Brain microvascular endothelial cell (primary cell): Measurements from ENCODE around the gene TM4SF4.

Experiments used
- DNase-seq: peaks from one replicate; pipeline ENCODE4 v3.0.0-alpha.2; 2020
- H3K27ac ChIP-seq: fragments of 250-450 bp; sonication (Bioruptor Pico); 2 replicates; pipeline ENCODE4 v1.5.1; 2020; ENCODE audit warnings: mild to moderate bottlenecking, moderate library complexity
- H3K27me3 ChIP-seq: fragments of 250-450 bp; sonication (Bioruptor Pico); replicated peaks from 2 replicates; pipeline ENCODE4 v1.5.1; 2020; ENCODE audit warnings: mild to moderate bottlenecking
- H3K36me3 ChIP-seq: fragments of 250-450 bp; sonication (Bioruptor Pico); replicated peaks from 2 replicates; pipeline ENCODE4 v1.5.1; 2020; ENCODE audit warnings: mild to moderate bottlenecking
- H3K4me3 ChIP-seq: 2 replicates; pipeline ENCODE4 v1.5.1; 2011; ENCODE audit warnings: low read depth, mild to moderate bottlenecking, control low read depth, low read length, moderate library complexity
- in situ Hi-C: cut with HindIII; loops from 2 replicates; pipeline ENCODE4 v1.10.0; 2017; ENCODE audit warnings: low sequenced_read_pairs, low pct_ligation_motif_present
- TF ChIP-seq, protein P1 (sequence below): IDR thresholded peaks from 2 replicates; pipeline ENCODE4 v1.5.1; 2011; ENCODE audit warnings: low read depth, mild to moderate bottlenecking, moderate library complexity, low read length, control low read depth, inconsistent platforms; ENCODE audit errors: missing control alignments

The TM4SF4 gene

DNA sequence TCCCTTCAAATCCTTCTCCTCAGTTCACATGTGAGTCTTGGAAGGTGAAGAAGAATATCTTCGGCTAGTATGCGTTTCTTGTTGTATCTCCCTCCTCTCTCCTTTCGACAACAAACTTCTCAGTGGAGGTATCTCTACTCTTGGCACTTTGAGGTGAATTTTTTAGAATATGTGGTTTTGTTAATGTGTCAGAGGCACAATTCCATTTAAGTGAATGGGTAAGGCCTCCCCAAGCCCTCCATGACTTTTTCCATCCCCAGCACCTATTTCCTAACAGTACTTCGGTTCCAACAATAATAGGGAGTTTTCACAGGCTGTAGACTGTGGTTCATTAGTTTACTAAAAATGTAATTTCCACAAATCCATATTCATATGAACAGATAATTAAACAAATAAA is 74.2 kb downstream of the TM4SF4 start:
- H3K27me3 ChIP-seq: no peaks in the 10 kb centered on the region
- in situ Hi-C loops: no loop called here
- peak overlapping the region; percentile 67 for H3K27ac ChIP-seq
- TF ChIP-seq, protein P1, sequence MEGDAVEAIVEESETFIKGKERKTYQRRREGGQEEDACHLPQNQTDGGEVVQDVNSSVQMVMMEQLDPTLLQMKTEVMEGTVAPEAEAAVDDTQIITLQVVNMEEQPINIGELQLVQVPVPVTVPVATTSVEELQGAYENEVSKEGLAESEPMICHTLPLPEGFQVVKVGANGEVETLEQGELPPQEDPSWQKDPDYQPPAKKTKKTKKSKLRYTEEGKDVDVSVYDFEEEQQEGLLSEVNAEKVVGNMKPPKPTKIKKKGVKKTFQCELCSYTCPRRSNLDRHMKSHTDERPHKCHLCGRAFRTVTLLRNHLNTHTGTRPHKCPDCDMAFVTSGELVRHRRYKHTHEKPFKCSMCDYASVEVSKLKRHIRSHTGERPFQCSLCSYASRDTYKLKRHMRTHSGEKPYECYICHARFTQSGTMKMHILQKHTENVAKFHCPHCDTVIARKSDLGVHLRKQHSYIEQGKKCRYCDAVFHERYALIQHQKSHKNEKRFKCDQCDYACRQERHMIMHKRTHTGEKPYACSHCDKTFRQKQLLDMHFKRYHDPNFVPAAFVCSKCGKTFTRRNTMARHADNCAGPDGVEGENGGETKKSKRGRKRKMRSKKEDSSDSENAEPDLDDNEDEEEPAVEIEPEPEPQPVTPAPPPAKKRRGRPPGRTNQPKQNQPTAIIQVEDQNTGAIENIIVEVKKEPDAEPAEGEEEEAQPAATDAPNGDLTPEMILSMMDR: no peak
- H3K4me3 ChIP-seq: no peak overlapping the region
- H3K36me3 ChIP-seq: peaks cover 7% of the 10 kb centered on the region
- DNase-seq: no peak

DNA sequence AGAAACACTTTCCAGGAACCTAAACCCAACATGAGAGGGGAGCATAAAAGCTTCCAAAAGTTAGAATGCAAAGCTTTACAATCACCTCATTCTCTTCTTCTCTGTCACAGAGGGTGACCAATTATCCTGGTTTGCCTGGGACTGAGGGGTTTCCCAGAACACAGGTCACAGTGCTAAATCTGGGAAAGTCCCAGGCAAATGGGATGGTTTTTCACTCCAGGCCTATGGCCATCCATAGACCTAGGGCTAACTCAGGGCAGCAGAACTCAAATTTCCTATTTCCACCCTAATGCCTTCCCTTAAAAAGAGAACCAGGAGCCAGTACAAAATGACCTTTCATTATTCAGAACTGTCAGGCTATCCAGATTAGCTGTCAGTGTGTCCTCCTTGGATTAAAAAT is 77.0 kb downstream of the TM4SF4 start:
- Histone ChIP-seq H3K27ac (no peak overlapping the region), H3K36me3 (peaks cover 7% of the 10 kb centered on the region), H3K4me3 (no peak overlapping the region), H3K27me3 (no peaks in the 10 kb centered on the region)
- DNase-seq: no peak
- TF ChIP-seq, protein P1: no peak
- in situ Hi-C loops: no loop called here

DNA sequence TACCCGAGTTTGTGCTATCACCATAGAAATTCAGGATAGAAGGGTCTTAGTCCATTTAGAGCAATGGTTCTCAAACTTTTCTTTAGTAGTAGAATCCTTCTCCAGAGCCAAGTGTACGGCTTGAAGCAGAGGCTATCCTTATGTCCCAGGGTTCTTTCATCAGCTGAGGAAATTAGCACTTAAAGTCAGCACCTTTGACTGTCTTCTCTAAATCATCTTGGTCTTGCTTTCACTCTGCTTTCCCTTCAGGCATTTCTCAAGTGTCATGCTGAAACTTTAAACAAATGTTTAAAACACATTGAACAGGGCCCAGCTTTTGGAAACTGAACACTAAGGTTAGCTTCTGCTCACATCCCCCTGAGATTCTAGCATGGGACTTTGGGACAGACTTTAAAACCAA is 78.2 kb downstream of the TM4SF4 start:
- Histone ChIP-seq H3K27ac (no peak overlapping the region), H3K4me3 (no peak overlapping the region), H3K27me3 (no peaks in the 10 kb centered on the region), H3K36me3 (peaks cover 7% of the 10 kb centered on the region)
- DNase-seq: no peak
- TF ChIP-seq, protein P1: no peak
- in situ Hi-C loops: no loop called here
